GM23248 (cell line): ENCODE data around the gene UBE3D. TPM values are rescaled to one million over a fixed set of nuclear protein-coding genes. Genes with fewer than 3 reads are reported as not detected.
A peak's percentile ranks its signal among the peaks of the same experiment; 100 is the strongest.

ENCODE experiments used
- DNase-seq: peaks from one replicate; pipeline ENCODE4 v3.0.0-alpha.2; 2015
- H2AFZ ChIP-seq: fragments of 200-600 bp; sonication (generic); 2 replicates; pipeline ENCODE4 v1.6.1; 2016; ENCODE audit warnings: antibody characterized with exemption
- H3F3A ChIP-seq: fragments of 200-600 bp; sonication (generic); 2 replicates; pipeline ENCODE4 v1.6.1; 2016; ENCODE audit warnings: mild to moderate bottlenecking, antibody characterized with exemption, mixed run types; ENCODE audit not compliant: insufficient read depth
- H3K27ac ChIP-seq: fragments of 200-600 bp; sonication (generic); 2 replicates; pipeline ENCODE4 v1.5.1; 2016; ENCODE audit warnings: mild to moderate bottlenecking
- H3K27me3 ChIP-seq: fragments of 200-600 bp; sonication (generic); replicated peaks from 2 replicates; pipeline ENCODE4 v1.6.1; 2016; ENCODE audit warnings: mild to moderate bottlenecking; ENCODE audit not compliant: insufficient read depth
- H3K36me3 ChIP-seq: fragments of 200-600 bp; sonication (generic); 2 replicates; pipeline ENCODE4 v1.6.1; 2016; ENCODE audit warnings: low read depth, mild to moderate bottlenecking
- H3K4me1 ChIP-seq: fragments of 200-600 bp; sonication (generic); 2 replicates; pipeline ENCODE4 v1.6.1; 2016; ENCODE audit warnings: mild to moderate bottlenecking; ENCODE audit not compliant: insufficient read depth
- H3K4me2 ChIP-seq: fragments of 200-600 bp; sonication (generic); one replicate; pipeline ENCODE4 v1.6.1; 2016; ENCODE audit warnings: mild to moderate bottlenecking; ENCODE audit not compliant: unreplicated experiment
- H3K4me3 ChIP-seq: fragments of 200-600 bp; sonication (generic); 2 replicates; pipeline ENCODE4 v1.5.1; 2016; ENCODE audit warnings: mild to moderate bottlenecking
- H3K79me2 ChIP-seq: fragments of 200-600 bp; sonication (generic); 2 replicates; pipeline ENCODE4 v1.6.1; 2016; ENCODE audit warnings: mild to moderate bottlenecking; ENCODE audit not compliant: insufficient read depth
- H3K9ac ChIP-seq: fragments of 200-600 bp; sonication (generic); 2 replicates; pipeline ENCODE4 v1.6.1; 2016; ENCODE audit warnings: mild to moderate bottlenecking
- H3K9me2 ChIP-seq: fragments of 200-600 bp; sonication (generic); 2 replicates; pipeline ENCODE4 v1.6.1; 2016; ENCODE audit warnings: mixed run types, mild to moderate bottlenecking, moderate library complexity; ENCODE audit not compliant: insufficient read depth
- H3K9me3 ChIP-seq: fragments of 200-600 bp; sonication (generic); one replicate; pipeline ENCODE4 v1.6.1; 2017; ENCODE audit warnings: low read depth
- H4K20me1 ChIP-seq: fragments of 200-600 bp; sonication (generic); 2 replicates; pipeline ENCODE4 v1.6.0; 2016; ENCODE audit not compliant: insufficient read depth
- EZH2 ChIP-seq: fragments of 200-600 bp; sonication (generic); IDR thresholded peaks from 2 replicates; pipeline ENCODE4 v1.6.1; 2018; ENCODE audit warnings: antibody characterized with exemption, mild to moderate bottlenecking; ENCODE audit not compliant: insufficient read depth, poor library complexity, severe bottlenecking
- EZH2phosphoT487 ChIP-seq: fragments of 200-600 bp; sonication (generic); IDR thresholded peaks from 2 replicates; pipeline ENCODE4 v1.6.1; 2018; ENCODE audit warnings: antibody characterized with exemption, moderate library complexity, mild to moderate bottlenecking, low read depth; ENCODE audit not compliant: insufficient read depth
- WGBS, 2 experiments: methylation state at CpG; one replicate each; pipeline ENCODE4 v1.1.6; 2015 to 2017; ENCODE audit warnings: low lambda C conversion rate in 2 of 2, low coverage in 1 of 2; ENCODE audit errors: missing lambda C conversion rate in 2 of 2; 5-methylcytosine and 5-hydroxymethylcytosine counted together
- in situ Hi-C: fragments of 300-500 bp; cut with MboI; formaldehyde crosslinking; loops from 2 replicates; pipeline ENCODE4 v1.15.0; 2020
- polyA plus RNA-seq: library from polyadenylated mRNA; unstranded; fragments of >200 nt; fragmentation: Nextera tagmentation; extraction: Ambion mirVana; gene quantifications from 2 replicates; pipeline ENCODE4 v1.2.1, GENCODE V29; 2016
- total RNA-seq: library from RNA; depleted of rRNA; stranded (reverse); fragments of >200 nt; shearing (Covaris generic); gene quantifications from 2 replicates; pipeline ENCODE4 v1.2.3, GENCODE V29; 2014

The UBE3D gene
- total and polyA plus RNA-seq, 2 experiments from 2014 or later, result 2.1 to 6.9 TPM

GRCh38 chr6:83068616-83069015, 3.0 kb upstream of the UBE3D start:
- 38 to 41% methylated on average over 6 of the region's 6 CpGs for WGBS, 2 experiments
- no peaks in the 10 kb centered on the region for H3K9me2 ChIP-seq
- H4K20me1 ChIP-seq, result no peaks in the 10 kb centered on the region
- H3F3A ChIP-seq, result no peaks in the 10 kb centered on the region
- peak; percentile 2 for DNase-seq
- peak overlapping the region; percentile 84 for H3K9ac ChIP-seq
- peaks cover 15% of the 10 kb centered on the region for H3K4me1 ChIP-seq
- H3K27ac ChIP-seq, result no peak overlapping the region
- H3K4me3 ChIP-seq, result peak overlapping the region; percentile 89
- H3K27me3 ChIP-seq, result no peaks in the 10 kb centered on the region
- peaks cover 53% of the 10 kb centered on the region for H3K79me2 ChIP-seq
- H3K36me3 ChIP-seq, result no peaks in the 10 kb centered on the region
- H3K9me3 ChIP-seq, result no peaks in the 10 kb centered on the region
- no peak for TF ChIP-seq EZH2
- no peak for TF ChIP-seq EZH2phosphoT487
- H2AFZ ChIP-seq, result peak overlapping the region; percentile 95
- in situ Hi-C loops, result loop anchor here (10.0 to 25.0 kb wide), 2 partner anchors 446 to 706 kb away; partner anchors contain the start of genes PRSS35 and TPBG
- peak overlapping the region; percentile 96 for H3K4me2 ChIP-seq

GRCh38 chr6:83067448-83068439, 2.1 kb upstream of the UBE3D start, which contains the start of gene DOP1A:
DOP1A (plus strand) TSS chr6:83067671; CDS start chr6:83096978, 29,307 bp downstream.
- Histone ChIP-seq H3K79me2 (peaks cover 45% of the 10 kb centered on the region), H3K27ac (peak within 1 kb of the TSS; percentile 23; the same call in 1 of the 2 replicates), H3K9me2 (no peaks in the 10 kb centered on the region), H3K9ac (peak within 1 kb of the TSS; percentile 84), H2AFZ (peak within 1 kb of the TSS; percentile 95), H3K9me3 (no peaks in the 10 kb centered on the region), H3K27me3 (no peaks in the 10 kb centered on the region), H3K4me1 (peaks cover 15% of the 10 kb centered on the region), H3K36me3 (no peaks in the 10 kb centered on the region), H3K4me2 (peak within 1 kb of the TSS; percentile 96), H4K20me1 (no peaks in the 10 kb centered on the region), H3F3A (peaks cover under 1% of the 10 kb centered on the region; the same call in 1 of the 2 replicates), H3K4me3 (peak within 1 kb of the TSS; percentile 89)
- DNase-seq, result peak; percentile 99
- WGBS, 2 experiments, result 1 to 2% methylated on average over 56 to 62 of the region's 78 CpGs
- TF ChIP-seq EZH2 (no peak), EZH2phosphoT487 (no peak)
- in situ Hi-C loops, result loop anchor here (10.0 to 25.0 kb wide), 2 partner anchors 447 to 705 kb away; partner anchors contain the start of genes PRSS35 and TPBG

GRCh38 chr6:83062225-83062624, 3.4 kb downstream of the UBE3D start:
- Histone ChIP-seq H3F3A (peaks cover 13% of the 10 kb centered on the region; the same call in 1 of the 2 replicates), H3K4me2 (no peak overlapping the region), H3K4me3 (no peak overlapping the region), H3K9me3 (no peaks in the 10 kb centered on the region), H3K79me2 (no peaks in the 10 kb centered on the region; the same call in 1 of the 2 replicates), H2AFZ (no peak overlapping the region), H3K4me1 (peaks cover 16% of the 10 kb centered on the region), H3K9ac (no peak overlapping the region), H4K20me1 (no peaks in the 10 kb centered on the region), H3K36me3 (no peaks in the 10 kb centered on the region), H3K27ac (0 out of 2 replicates have a peak overlapping the region, but pooled peaks have one; percentile 8), H3K27me3 (no peaks in the 10 kb centered on the region), H3K9me2 (no peaks in the 10 kb centered on the region)
- TF ChIP-seq EZH2 (no peak), EZH2phosphoT487 (no peak)
- 86 to 100% methylated on average over 1 of the region's 1 CpG for WGBS, 2 experiments
- peak; percentile 70 for DNase-seq
- in situ Hi-C loops, result loop anchor here (10.0 to 25.0 kb wide), 2 partner anchors 453 to 700 kb away; partner anchors contain the start of genes PRSS35 and TPBG

- H2AFZ ChIP-seq, result no peak overlapping the region
These were observed 4.5 kb downstream of the UBE3D start for GRCh38 chr6:83061190-83061589.

More at GRCh38 chr6:83061190-83061589, 4.5 kb downstream of the UBE3D start:
- Histone ChIP-seq H3F3A (peaks cover 13% of the 10 kb centered on the region; the same call in 1 of the 2 replicates), H3K36me3 (no peaks in the 10 kb centered on the region), H3K9ac (no peak overlapping the region), H3K79me2 (no peaks in the 10 kb centered on the region; the same call in 1 of the 2 replicates), H3K9me3 (no peaks in the 10 kb centered on the region), H3K4me3 (no peak overlapping the region), H4K20me1 (no peaks in the 10 kb centered on the region), H3K27me3 (no peaks in the 10 kb centered on the region), H3K4me2 (no peak overlapping the region), H3K27ac (no peak overlapping the region), H3K4me1 (peaks cover 14% of the 10 kb centered on the region), H3K9me2 (no peaks in the 10 kb centered on the region)
- in situ Hi-C loops, result loop anchor here (10.0 to 25.0 kb wide), 2 partner anchors 454 to 699 kb away; partner anchors contain the start of genes PRSS35 and TPBG
- no peak for DNase-seq
- TF ChIP-seq EZH2phosphoT487 (no peak), EZH2 (no peak)
